NCI-H524 (cell line): ENCODE data around the gene NFIB.

Source experiments
- DNase-seq, 2 experiments: peaks; one replicate each; lab custom pipeline; 2025; lab: John Stamatoyannopoulos, UW

NFIB gene

DNA sequence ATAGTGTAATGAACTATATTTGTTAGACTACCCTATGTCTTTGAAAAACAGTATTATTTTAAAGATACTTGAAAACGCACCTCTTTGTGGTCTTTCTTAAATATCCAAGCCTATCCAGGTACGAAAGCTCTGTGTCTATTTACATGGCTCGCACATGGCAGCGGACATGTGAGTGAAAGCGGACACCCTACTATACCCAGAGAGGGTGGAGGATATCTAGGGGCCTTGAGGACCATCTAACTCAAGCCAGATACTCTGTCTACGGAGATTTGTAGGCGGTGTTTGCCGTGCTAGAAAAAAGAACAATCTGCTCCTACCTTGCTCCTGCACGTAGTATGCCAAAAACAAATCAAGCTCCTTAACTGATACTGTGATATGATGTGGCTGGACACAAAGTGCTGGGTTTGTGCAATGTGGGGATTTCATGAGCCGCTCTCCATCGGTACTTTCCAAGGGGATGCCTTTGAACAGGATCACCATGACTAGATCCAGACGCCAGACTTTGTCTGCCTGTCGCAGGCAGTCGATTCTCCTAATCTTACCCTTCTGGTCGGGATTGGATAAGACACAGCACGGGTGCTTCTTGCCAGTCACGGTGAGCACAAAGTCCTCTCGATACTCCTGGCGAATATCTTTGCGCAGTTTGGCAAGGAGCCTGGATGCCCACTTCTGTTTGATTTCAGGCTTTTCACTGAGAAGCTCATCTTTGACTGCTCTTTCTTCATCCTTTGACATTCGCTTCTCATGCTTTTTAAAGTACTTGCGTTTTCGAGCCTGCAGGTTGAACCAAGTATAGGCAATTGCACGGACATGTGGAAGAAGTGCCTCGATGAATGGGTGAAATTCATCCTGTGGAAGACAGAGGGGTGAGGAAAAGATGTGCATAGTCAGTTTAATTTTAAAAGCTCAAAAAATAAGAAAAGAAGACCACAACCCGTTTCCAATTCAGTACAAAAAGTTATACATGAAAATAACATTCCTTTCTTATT lies 7.0 kb downstream of the NFIB start:
- peak in 1 of 2 experiments; percentile 13 for DNase-seq

DNA sequence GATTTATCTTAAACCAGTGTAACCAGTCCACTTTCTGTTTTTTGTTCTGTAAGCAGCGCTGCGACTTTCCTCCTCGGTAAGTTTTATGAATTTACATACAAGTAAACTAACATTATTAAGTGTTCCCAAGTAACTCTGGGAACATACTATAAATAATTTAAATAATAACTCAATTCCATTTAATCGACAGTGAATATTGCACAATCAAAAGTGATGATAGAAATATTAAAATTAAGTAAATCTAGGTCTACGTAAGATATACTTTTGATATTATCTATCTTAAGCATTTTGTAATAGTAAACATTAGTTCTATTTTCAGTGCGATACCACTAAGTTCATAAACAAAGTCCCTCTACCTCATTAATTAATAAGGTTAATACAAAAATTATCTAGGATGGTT lies 7.8 kb downstream of the NFIB start:
- DNase-seq: no peak

DNA sequence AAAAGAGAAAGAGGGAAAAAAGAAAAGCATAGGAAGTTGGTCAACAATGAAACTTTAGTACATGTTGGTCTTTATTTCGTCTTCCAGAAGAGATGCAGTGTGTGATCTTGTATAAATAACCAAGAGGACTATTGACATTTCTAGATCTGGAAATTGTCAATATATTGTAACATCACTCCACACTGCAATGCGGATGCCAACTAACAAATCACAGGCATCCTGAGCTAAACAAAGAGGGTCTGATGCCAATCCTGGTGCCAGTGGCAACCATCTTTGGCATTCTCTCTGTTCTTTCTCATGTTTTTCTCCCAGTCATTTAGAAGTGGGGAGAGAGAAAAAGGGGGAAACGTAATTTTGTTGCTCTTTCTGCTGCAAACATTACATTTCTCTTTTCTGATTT lies 9.7 kb downstream of the NFIB start:
- no peak for DNase-seq

DNA sequence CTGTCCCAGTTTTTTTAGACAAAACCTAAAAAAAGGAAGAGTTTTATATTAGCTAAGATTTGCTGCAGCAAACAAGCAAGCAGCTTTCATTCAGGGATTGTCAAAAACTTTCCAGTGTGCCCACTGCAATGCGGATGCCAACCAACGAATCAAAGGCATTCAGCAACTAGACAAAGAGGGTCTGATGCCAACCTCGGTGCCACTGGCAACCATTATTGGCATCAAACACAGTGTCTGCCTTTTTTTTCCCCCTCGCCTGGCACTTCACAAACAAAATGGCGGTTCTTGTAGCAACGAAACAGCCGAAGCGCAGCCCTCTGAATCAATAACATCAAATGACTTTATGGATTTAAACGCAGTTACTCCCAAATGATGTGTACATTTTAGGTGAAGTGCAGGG lies 10.4 kb downstream of the NFIB start:
- DNase-seq: no peak

DNA sequence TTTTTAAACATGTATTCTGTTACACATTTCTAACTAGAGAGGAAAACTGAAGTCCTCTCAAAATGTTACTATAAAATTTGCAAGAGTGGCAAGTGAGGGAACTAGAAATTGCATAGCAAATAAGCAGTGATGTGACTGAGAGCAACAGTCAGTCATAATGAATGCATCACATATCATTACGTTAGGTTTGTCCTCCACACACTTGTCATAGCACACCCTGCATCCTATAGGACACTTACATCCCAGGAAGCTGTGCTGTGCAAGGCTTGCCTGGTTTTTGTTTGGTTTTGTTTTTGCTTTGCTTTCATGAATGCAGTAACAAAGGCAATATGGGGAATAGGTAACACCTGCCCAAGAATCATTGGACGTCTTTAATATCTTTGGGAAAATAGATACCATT lies 10.8 kb downstream of the NFIB start:
- DNase-seq: no peak

DNA sequence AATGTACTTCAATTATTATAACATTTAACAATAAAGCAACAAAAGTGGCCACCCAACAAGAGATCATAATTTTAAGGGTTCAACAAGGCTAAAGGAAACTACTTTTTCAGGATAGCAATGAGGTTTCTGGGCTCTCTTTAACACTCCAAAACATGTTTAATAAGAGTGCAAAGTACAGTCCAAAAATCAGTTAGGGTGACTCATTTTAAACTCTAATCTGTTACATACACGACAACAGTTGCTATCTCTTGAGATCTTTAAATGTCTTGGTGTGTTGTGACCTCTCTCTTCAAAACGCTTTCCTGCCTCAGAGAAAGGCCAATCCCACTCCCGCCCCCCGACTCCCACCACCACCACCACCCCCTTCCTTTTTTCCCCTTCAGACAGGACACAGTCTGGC lies 11.5 kb downstream of the NFIB start:
- no peak for DNase-seq

DNA sequence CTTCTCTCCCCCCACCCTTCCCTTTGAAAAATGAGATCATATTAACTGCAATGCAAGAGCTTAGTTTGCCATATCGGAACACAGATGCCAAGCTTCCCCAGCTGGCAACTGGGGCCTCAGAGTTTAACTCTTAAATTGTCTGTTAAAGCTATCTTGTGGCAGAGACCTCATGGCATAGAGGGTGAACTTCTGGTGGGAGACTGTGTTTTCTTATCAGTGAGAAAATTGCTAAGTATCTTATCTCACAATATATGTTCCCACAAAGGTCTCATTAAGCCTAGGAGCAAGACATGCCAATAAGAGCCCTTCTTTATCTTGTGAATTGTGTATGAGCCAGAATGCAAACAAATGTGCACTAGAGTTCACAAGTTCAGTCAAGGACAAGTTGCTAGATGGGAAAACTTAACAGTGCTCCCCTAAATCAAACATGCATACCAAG lies 12.3 kb downstream of the NFIB start:
- peak in 1 of 2 experiments; percentile 21 for DNase-seq

DNA sequence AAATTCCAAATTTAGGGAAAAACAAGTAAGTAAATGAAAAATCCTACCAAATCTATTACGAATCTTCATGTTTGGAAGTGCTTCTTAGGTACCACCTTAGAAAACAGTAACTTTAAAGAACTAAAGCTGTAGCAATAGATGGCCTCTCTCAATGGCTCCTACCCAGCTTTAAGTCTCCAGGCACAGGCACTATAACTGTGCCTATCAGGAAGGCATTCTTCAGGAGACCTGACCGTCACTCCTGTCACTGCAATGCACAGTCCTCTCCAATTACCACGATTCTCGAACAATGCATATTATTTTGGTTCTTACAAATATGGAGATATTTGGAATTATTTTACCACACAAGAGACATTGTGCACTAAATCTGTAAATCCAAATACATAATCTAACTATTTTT lies 12.9 kb downstream of the NFIB start:
- DNase-seq: no peak

DNA sequence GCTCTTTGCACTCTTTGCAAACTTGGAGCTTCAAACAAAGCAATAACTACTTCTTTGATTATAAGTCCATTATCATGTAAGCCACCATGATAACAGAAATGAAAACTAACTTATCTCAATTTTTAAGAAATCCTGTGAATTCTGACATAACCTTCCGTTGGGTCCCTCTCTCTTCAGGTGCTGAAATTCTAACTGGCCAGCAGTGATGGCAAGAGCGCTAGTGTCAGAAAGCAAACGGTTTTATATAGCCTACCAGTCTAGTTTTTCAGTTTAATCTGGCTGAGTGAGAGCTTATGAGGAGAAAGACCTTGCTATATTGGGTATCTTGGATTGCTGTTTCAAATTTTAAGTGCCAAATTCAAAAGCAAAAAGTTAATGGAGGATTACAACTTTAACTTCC lies 13.4 kb downstream of the NFIB start:
- DNase-seq: no peak

DNA sequence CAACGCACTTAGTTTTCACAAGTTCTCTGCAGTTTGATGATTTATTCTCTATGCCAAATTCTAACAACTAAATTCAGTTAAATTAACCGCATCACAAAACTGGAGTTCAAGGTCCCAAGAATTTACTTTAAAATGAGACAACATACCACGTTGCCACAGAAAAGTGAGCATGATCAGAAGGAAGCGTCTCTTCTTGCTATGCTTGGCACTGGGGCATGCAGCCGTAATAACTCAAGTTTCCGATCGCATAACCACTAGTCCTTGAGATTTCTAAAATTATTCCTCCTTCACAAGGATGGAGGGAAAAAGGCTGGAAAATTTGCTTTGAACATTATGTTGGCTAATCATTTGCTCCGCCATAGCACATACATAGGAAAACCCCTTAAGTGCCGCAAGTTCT lies 13.9 kb downstream of the NFIB start:
- DNase-seq: no peak

DNA sequence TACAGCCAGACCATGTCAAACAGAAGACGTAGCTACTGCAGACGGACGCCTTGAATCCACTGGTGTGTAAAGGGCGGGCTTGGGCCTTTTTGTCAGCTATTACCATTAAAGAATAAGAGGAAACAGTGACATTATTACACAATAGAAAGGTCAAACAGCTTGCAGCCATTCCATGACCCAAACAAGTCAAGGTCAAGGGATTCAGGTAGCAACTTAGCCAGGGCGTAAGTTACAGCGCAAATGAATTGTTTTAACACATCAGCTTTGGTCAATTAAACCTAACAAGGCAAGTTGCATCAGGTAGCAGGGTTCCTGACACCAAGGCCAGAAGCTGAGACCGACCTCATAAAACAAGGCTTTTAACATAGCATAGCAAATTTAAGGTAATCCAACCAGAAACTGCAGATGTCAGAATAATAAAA lies 15.3 kb downstream of the NFIB start:
- no peak for DNase-seq

DNA sequence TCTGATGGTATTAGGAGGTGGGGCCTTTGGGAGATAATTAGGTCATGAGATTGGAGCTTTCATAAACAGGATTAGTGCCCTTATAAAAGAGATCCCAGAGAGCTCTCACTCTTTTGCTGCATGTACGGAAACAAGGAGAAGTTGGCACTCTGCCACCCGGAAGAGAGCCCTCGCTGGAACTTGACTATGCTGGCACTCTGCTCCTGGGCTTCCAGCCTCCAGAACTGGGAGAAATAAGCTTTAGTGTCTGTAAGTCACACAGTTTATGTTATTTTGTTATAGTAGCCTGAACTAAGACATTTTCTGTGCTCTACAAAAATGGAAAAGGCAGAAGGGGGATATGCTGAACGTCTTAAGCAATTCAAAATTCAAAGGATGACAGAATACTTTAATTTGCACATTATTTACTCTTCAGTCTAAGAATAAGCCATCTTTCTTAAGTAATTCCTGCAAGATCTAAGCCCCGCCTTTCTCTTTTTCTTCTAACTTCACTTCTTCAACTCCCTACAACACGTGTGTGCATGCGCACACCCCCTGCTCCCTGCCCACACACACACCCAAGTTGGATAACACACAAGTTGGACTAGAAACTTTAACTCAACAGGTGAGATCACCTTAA lies 17.3 kb downstream of the NFIB start:
- DNase-seq: peak in 1 of 2 experiments; percentile 63

DNA sequence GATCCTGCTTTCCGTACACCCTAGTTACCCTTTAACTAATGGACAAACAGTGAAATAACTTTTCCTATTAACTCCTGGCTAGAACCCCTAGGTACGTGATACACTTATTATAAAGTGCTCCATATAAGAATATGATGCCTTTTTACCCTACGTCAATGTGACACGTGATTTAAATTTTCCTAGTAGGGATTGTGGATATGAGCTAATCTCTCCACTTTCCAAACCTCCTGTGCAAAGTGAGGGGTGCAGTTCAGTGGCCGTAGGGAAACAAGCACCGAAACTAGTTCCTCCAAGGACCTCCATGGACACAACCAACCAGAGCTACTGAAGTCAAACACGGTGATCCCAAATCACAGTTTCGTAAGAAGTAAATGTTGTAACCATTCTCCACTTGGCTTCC lies 19.3 kb downstream of the NFIB start:
- no peak for DNase-seq

DNA sequence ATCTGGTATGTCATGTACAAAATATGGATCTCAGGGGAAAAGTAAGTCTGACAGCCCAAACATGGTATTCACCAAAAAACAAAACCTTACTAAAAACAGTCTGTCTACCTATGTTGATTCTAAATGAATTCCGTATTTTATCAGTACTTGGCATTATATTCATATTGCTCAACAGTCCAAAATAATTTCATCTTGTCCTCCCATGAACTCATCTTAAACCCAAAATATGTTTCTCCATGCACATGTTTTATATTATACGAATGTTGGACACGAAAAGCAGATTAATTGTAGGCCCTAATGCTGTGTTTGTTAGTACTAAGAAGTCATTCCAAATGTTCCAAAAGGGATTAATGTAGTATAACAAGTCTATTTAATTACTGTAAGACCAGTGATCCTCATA lies 20.1 kb downstream of the NFIB start:
- DNase-seq: peak in 1 of 2 experiments; percentile 13

DNA sequence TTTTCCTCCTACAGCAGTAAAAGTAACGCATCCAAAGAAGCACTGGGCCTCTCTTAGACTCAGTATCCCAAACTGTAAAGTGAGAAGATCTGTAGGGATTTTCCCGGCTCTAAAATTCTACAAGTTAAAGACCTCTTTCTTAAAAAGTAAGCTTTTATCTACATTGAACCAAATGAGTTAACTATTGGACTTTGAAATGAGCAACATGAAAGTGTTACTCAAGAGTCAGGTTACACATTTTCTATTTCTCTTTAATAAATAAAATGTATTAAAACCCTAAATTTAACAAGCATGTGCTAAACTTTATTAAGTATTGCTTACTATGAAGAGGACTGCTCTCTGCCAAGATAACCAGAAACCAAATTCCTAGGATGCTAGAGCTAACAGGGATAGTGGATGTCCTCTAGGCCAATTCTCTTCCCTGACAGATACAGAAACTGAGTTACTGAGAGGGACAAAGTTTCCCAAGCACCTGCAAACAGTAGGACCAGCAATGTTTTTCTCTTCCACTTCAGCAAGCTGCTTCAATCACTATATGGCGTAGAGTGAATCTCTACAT lies 21.7 kb downstream of the NFIB start:
- no peak for DNase-seq

DNA sequence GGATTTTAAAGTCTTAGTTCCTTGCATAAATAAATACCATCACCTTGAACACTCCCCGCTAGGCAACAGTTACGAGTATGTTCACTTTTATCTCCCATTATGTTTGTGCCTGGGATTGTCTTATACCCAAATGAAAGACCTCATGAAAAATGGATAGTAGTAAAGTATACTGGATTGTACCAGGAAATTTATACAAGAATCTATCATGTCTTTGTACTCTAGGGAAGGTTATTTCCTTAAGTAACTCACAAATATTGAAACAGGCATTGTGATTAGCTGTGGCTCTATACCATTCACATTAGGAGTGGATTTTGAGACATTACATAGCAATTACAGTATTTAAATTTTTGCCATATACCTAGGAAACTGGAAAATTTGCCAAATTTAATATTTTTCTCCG lies 24.0 kb downstream of the NFIB start:
- no peak for DNase-seq

DNA sequence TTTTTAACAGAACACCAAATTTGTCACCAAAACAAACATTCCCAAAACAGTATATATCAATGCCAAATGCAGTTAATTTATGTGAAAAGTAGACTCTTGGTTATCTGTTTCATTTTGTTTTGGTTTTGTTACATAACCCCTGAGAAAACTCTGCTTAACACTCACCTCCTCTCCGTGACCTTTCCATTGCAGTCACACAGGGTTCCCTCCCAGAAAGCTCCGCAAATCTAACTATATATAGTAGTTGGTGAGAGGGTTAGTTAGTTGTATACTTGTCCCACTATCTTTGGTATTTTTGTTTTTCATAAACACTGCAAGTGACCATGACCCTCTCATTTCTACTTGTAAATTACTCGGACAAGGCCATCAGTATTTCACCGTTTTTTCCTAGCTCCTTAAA lies 25.5 kb downstream of the NFIB start:
- no peak for DNase-seq

DNA sequence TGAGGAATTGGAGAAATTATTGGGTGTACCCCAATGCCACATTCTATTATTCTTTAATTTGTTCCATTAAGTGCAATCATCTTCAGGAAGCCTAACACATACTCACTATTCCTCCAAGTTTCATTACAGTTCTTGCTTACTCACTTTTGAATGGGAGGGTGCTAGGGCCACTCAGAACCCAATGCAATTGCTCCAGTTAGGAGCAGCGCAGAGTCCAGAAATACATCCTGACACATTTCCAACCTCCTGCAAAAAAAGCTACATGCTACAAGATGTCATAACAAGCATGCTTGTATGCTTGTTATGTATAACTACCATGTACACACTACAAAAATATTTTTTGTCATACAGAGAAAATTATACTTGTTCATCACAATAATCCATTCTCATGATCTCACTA lies 27.8 kb downstream of the NFIB start:
- DNase-seq: no peak

DNA sequence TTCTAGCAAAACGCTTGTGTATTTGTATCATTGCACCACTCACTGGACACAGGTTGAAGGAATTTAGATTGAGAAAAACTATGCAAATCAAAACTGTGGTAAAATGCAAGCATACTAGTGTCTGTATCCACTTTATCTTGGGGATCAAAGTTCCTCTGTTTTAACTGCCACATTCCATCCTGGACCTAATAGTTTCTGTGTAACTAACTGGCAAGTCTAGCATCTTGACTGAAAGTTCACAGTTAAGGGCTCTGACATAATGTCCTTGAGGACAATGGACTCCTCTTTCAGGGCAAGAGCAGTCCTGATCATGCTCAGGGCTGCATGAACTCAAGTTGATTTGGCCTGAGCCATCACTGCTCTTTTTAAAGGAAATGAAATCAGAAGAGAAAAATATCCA lies 30.7 kb downstream of the NFIB start:
- DNase-seq: no peak

DNA sequence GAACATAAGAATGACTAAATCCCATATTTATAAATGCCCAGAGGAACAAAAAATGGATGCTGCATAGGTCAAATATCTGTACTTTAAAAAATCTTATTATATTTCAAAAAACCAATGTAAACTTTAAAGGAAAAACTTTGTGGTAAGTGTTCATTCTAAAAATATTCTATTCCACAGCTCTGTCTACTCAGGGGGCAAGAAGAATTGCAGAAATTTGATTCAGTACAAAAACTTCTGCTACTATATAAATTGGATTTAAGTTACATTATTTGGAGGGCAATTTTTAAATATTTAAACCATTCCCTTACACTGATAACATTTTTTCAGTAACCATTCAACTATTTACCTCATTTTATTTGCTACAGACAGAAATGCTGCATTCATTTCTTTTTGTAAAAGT lies 32.1 kb downstream of the NFIB start:
- no peak for DNase-seq

DNA sequence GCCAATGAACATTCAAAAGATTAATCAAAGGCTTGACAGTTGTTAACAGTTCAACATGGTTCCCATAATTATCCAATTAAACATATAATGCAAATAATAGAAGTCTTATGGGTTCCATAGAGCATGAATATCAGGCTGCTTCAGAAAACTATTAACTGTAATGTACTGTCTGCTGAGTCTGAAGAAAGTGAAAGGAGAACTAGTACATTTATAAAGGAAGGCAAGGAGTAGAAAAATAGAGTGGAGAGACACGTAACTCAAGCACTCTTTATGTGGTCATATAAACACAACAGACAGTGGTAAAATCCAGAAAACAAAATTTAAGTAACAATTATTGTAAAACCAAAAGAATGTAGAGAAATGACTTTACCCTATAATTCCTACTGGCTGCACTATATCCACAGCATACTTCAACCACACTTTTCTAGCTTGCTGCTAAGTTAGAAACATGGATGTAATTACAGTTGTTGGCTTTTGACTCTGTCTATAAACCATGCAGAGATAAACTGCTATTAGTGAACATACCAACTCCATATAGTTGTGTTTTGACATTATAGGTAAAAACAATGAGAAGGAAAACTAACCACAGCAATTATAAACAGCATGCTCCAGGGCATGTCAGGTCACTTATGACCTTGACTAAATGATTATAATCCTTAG lies 32.7 kb downstream of the NFIB start:
- DNase-seq: no peak

DNA sequence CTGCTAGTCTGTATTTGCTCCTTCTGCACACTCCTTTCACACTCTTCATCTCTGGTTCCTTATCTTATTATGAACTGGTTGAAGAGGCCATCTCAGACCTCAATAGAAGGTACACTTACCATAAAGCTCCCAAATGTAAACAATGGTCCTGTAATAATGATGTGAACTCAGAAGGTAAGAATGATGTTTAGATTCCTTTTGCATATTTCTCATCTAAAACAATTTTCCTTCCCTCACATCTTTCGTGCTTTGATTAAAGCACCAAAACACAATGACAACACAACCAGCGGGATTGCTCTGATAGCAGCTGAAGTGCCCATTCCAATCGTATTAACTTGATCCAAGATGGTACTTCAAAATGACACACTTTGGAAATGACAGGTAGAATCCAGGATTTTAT lies 34.3 kb downstream of the NFIB start:
- no peak for DNase-seq

DNA sequence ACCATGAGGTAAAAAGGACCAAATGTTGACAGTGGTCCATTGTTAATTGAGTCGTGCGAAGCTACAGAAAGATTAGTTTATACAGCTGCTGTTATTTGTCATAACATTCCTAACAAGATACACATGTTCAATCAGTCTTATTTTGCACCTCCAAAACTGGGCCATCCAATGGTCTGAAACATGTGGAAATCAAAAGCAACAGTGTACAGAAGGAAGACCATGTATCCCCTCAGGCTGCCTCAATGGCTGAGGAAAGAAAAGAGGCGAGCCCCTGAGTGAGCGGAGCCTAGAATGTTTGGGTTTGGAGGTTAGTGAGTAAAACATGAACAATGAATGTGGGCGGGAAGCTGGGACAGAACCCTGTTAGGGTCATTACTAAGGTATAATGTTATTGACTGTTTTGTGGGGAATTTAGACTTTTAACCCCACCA lies 35.6 kb downstream of the NFIB start:
- no peak for DNase-seq
